Parathyroid adenoma (tissue), 2 donors: ENCODE measurements around the gene AHI1.

Source experiments
- H2AFZ ChIP-seq: fragments of 300-600 bp; sonication (generic); one replicate; pipeline ENCODE4 v1.7.0; 2017; ENCODE audit warnings: antibody characterized with exemption, mild to moderate bottlenecking
- H3K27ac ChIP-seq: fragments of 300-600 bp; sonication (generic); one replicate; pipeline ENCODE4 v1.7.0; 2017
- H3K27me3 ChIP-seq: fragments of 300-600 bp; sonication (generic); one replicate; pipeline ENCODE4 v1.7.0; 2017; ENCODE audit warnings: low read length; ENCODE audit not compliant: control insufficient read depth, insufficient read depth
- H3K36me3 ChIP-seq: fragments of 300-600 bp; sonication (generic); one replicate; pipeline ENCODE4 v1.7.0; 2017; ENCODE audit warnings: low read length; ENCODE audit not compliant: control insufficient read depth, insufficient read depth
- H3K4me1 ChIP-seq: fragments of 300-600 bp; sonication (generic); one replicate; pipeline ENCODE4 v1.7.0; 2017; ENCODE audit warnings: control low read depth
- H3K4me2 ChIP-seq: fragments of 300-600 bp; sonication (generic); one replicate; pipeline ENCODE4 v1.7.0; 2017; ENCODE audit warnings: low read length
- H3K4me3 ChIP-seq: fragments of 300-600 bp; sonication (generic); one replicate; pipeline ENCODE4 v1.7.0; 2017; ENCODE audit warnings: low read depth, low read length
- H3K79me2 ChIP-seq: fragments of 300-600 bp; sonication (generic); one replicate; pipeline ENCODE4 v1.7.0; 2017; ENCODE audit warnings: control low read depth
- H3K9ac ChIP-seq: fragments of 300-600 bp; sonication (generic); one replicate; pipeline ENCODE4 v1.7.0; 2017; ENCODE audit warnings: mild to moderate bottlenecking
- H3K9me3 ChIP-seq: fragments of 300-600 bp; sonication (generic); one replicate; pipeline ENCODE4 v1.7.0; 2017; ENCODE audit warnings: low read length; ENCODE audit not compliant: control insufficient read depth
- TF ChIP-seq, protein P1 (sequence below): fragments of 300-600 bp; sonication (generic); IDR thresholded peaks from one replicate; pipeline ENCODE4 v1.7.0; 2017; ENCODE audit warnings: antibody characterized with exemption, mild to moderate bottlenecking
- donor health status: primary hyperparathyroidism.

Gene AHI1

DNA sequence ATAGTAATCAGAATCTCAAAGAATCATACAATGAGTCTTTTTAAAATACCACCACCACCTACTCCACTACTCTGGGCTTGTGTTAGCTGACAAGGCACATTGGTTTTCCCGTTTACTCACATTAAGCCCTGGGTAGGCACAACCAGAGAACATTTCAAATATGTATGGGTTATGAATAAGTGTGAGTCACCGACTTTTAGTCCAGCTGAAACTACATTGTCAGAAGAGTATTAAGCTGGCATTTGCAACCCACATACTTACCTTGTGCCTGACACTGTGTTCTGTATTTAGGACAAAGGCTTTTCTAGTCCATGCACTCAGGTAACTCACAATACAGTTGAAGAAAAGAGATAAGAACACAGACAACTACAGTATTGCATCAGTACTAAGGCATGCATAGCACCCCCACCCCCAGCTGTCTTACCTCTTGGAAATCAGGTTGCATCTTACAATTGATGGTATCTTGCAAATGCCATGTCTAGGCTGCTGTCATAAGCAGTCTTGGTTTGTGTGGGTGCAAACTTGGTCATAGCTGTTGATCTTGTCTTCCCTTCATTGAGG lies 40.3 kb upstream of the AHI1 start:
- H3K9ac ChIP-seq, result no peak overlapping the region
- peak overlapping the region; percentile 25 for H3K27ac ChIP-seq
- no peaks in the 10 kb centered on the region for H3K27me3 ChIP-seq
- no peak overlapping the region for H2AFZ ChIP-seq
- H3K4me2 ChIP-seq, result no peak overlapping the region
- H3K4me1 ChIP-seq, result peaks cover 15% of the 10 kb centered on the region
- no peaks in the 10 kb centered on the region for H3K36me3 ChIP-seq
- no peaks in the 10 kb centered on the region for H3K9me3 ChIP-seq
- TF ChIP-seq, protein P1, sequence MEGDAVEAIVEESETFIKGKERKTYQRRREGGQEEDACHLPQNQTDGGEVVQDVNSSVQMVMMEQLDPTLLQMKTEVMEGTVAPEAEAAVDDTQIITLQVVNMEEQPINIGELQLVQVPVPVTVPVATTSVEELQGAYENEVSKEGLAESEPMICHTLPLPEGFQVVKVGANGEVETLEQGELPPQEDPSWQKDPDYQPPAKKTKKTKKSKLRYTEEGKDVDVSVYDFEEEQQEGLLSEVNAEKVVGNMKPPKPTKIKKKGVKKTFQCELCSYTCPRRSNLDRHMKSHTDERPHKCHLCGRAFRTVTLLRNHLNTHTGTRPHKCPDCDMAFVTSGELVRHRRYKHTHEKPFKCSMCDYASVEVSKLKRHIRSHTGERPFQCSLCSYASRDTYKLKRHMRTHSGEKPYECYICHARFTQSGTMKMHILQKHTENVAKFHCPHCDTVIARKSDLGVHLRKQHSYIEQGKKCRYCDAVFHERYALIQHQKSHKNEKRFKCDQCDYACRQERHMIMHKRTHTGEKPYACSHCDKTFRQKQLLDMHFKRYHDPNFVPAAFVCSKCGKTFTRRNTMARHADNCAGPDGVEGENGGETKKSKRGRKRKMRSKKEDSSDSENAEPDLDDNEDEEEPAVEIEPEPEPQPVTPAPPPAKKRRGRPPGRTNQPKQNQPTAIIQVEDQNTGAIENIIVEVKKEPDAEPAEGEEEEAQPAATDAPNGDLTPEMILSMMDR, result no peak
- H3K79me2 ChIP-seq, result no peaks in the 10 kb centered on the region
- peak overlapping the region; percentile 17 for H3K4me3 ChIP-seq

DNA sequence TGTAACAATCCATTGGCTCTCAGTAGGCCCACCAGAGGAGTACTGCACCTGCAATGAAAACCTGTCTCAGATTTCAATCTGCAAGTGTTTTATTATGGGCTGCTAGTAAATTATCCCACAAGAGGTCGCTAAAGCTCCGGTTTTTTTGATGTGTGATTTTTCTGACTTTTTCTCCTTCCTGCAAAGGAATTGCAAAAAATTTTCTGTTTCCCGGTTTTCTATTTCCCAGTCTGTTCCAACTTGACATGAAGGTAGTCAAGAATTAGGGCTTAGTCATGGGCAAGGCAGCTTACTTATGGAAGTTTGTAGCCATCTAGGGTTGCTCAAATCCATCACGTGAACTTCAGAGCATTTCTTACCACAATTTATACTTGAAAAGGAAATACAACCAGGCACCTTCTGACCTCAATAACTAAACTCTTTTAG lies 38.5 kb upstream of the AHI1 start:
- H3K79me2 ChIP-seq, result no peaks in the 10 kb centered on the region
- TF ChIP-seq, protein P1, result peak; percentile 81
- no peaks in the 10 kb centered on the region for H3K27me3 ChIP-seq
- no peak overlapping the region for H3K27ac ChIP-seq
- no peak overlapping the region for H3K4me2 ChIP-seq
- no peak overlapping the region for H3K9ac ChIP-seq
- H3K9me3 ChIP-seq, result no peaks in the 10 kb centered on the region
- H3K4me3 ChIP-seq, result no peak overlapping the region
- peak overlapping the region; percentile 45 for H2AFZ ChIP-seq
- H3K36me3 ChIP-seq, result no peaks in the 10 kb centered on the region
- H3K4me1 ChIP-seq, result peaks cover 15% of the 10 kb centered on the region

DNA sequence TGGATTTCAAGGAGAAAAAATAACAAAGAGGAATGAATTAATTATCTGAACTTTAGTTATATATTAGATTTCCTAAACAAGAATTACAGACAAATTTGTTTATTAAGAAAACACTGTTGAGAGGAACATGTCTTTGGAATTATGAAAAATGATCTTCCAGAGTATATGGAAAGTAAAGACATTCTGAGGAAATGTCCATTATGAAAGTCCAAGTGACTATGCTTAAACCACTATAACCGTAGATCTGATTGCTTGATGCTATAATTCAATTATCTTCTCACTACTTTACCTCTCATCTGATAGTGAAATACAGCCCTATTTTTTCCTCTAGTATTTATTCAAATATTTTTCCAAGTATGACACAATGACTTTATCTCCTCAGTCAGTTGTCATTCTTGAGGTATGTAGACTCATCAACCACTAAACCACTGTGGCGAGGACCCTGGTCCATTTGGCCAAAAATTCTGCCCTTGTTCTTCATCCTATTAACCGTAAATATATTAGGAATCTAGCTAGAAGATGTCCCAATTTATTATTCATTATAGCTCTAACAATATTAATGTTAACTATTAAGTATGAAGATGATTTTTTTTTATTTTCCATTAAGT lies 37.3 kb upstream of the AHI1 start:
- TF ChIP-seq, protein P1, result no peak

DNA sequence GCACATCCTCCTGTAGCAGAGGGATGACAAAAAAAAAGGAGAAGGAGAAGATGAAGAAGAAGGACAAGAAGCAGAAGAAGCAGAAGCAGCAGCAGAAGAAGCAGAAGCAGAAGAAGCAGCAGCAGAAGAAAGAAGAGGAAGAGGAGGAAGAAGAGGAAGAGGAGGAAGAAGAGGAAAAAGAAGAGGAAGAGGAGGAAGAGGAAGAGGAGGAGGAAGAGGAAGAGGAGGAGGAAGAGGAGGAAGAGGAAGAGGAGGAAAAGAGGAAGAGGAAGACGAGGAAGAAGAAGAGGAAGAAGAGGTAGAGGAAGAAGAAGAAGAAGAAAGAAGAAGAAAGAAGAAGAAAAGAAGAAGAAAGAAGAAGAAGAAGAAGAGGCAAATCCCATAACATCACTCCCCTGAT lies 35.0 kb upstream of the AHI1 start:
- H3K27ac ChIP-seq, result no peak overlapping the region
- H3K4me1 ChIP-seq, result peaks cover 8% of the 10 kb centered on the region
- no peak overlapping the region for H3K4me3 ChIP-seq
- no peaks in the 10 kb centered on the region for H3K79me2 ChIP-seq
- H3K9me3 ChIP-seq, result no peaks in the 10 kb centered on the region
- no peak overlapping the region for H2AFZ ChIP-seq
- H3K4me2 ChIP-seq, result no peak overlapping the region
- H3K9ac ChIP-seq, result no peak overlapping the region
- no peaks in the 10 kb centered on the region for H3K36me3 ChIP-seq
- TF ChIP-seq, protein P1, result no peak
- H3K27me3 ChIP-seq, result no peaks in the 10 kb centered on the region

More for the DNA sequence above, 37.3 kb upstream of the AHI1 start:
- H3K36me3 ChIP-seq, result no peaks in the 10 kb centered on the region
- peaks cover 15% of the 10 kb centered on the region for H3K4me1 ChIP-seq
- no peaks in the 10 kb centered on the region for H3K79me2 ChIP-seq
- H3K27me3 ChIP-seq, result no peaks in the 10 kb centered on the region
- no peak overlapping the region for H2AFZ ChIP-seq
- H3K4me3 ChIP-seq, result no peak overlapping the region
- no peak overlapping the region for H3K9ac ChIP-seq
- H3K9me3 ChIP-seq, result no peaks in the 10 kb centered on the region
- H3K4me2 ChIP-seq, result no peak overlapping the region
- H3K27ac ChIP-seq, result no peak overlapping the region
